Measurements from ENCODE around the gene ESPNL.

ESPNL gene

GRCh38 chr2:238141541-238142318, 41.6 kb downstream of the ESPNL start:
- Mint-ChIP-seq H3K9me3 (no peaks in the 10 kb centered on the region), H3K36me3 (ENCODE audit: low read depth) (no peaks in the 10 kb centered on the region), H3K4me1 (peaks cover 31% of the 10 kb centered on the region), H3K27ac (no peak overlapping the region), H3K4me3 (no peak overlapping the region), H3K27me3 (ENCODE audit: low read depth, poor library complexity) (no peaks in the 10 kb centered on the region)
- no peak for TF ChIP-seq CTCF (IDR thresholded peaks at IDR 0.05)
- no peak for DNase-seq

GRCh38 chr2:238142382-238143205, 42.5 kb downstream of the ESPNL start:
- no peaks in the 10 kb centered on the region for H3K27me3 Mint-ChIP-seq (ENCODE audit: low read depth, poor library complexity)
- no peaks in the 10 kb centered on the region for H3K9me3 Mint-ChIP-seq
- no peak for TF ChIP-seq CTCF (IDR thresholded peaks at IDR 0.05)
- DNase-seq: no peak
- H3K36me3 Mint-ChIP-seq (ENCODE audit: low read depth): no peaks in the 10 kb centered on the region
- H3K27ac Mint-ChIP-seq: no peak overlapping the region
- peaks cover 33% of the 10 kb centered on the region for H3K4me1 Mint-ChIP-seq
- H3K4me3 Mint-ChIP-seq: no peak overlapping the region

GRCh38 chr2:238143239-238143951, 43.3 kb downstream of the ESPNL start:
- no peak overlapping the region for H3K4me3 Mint-ChIP-seq
- no peaks in the 10 kb centered on the region for H3K9me3 Mint-ChIP-seq
- no peaks in the 10 kb centered on the region for H3K27me3 Mint-ChIP-seq (ENCODE audit: low read depth, poor library complexity)
- H3K4me1 Mint-ChIP-seq: peaks cover 28% of the 10 kb centered on the region
- H3K36me3 Mint-ChIP-seq (ENCODE audit: low read depth): no peaks in the 10 kb centered on the region
- no peak for TF ChIP-seq CTCF (IDR thresholded peaks at IDR 0.05)
- DNase-seq: no peak
- no peak overlapping the region for H3K27ac Mint-ChIP-seq

GRCh38 chr2:238144262-238144661, 44.1 kb downstream of the ESPNL start:
- no peak for DNase-seq
- H3K4me3 Mint-ChIP-seq: no peak overlapping the region
- H3K4me1 Mint-ChIP-seq: peaks cover 28% of the 10 kb centered on the region
- no peaks in the 10 kb centered on the region for H3K36me3 Mint-ChIP-seq (ENCODE audit: low read depth)
- H3K9me3 Mint-ChIP-seq: no peaks in the 10 kb centered on the region
- no peak for TF ChIP-seq CTCF (IDR thresholded peaks at IDR 0.05)
- no peak overlapping the region for H3K27ac Mint-ChIP-seq
- no peaks in the 10 kb centered on the region for H3K27me3 Mint-ChIP-seq (ENCODE audit: low read depth, poor library complexity)

- Mint-ChIP-seq H3K27ac (no peak overlapping the region), H3K4me3 (no peak overlapping the region), H3K9me3 (no peaks in the 10 kb centered on the region), H3K36me3 (ENCODE audit: low read depth) (no peaks in the 10 kb centered on the region), H3K27me3 (ENCODE audit: low read depth, poor library complexity) (no peaks in the 10 kb centered on the region), H3K4me1 (peaks cover 23% of the 10 kb centered on the region)
- no peak for DNase-seq
- TF ChIP-seq CTCF (IDR thresholded peaks at IDR 0.05): no peak
Observed at GRCh38 chr2:238145046-238145445, 44.9 kb downstream of the ESPNL start.

Data from nephron progenitor cell (in vitro differentiated cells).